Ovary (tissue), 3 donors: ENCODE results near the gene NDC1.

ENCODE experiments used
- POLR2A ChIP-seq: fragments of 450-650 bp; IDR thresholded peaks from one replicate; pipeline ENCODE4 v1.6.1; 2017; ENCODE audit warnings: antibody characterized with exemption, mild to moderate bottlenecking, moderate library complexity
- TF ChIP-seq, protein P1 (sequence below), 3 donors: fragments of 450-650 bp in 2 of 3; fragments of 200-600 bp in 1 of 3; IDR thresholded peaks; one replicate each; pipeline versions ENCODE4 v1.5.1 to v1.8.0; 2016 to 2022; ENCODE audit warnings: antibody characterized with exemption in 3 of 3, mild to moderate bottlenecking in 1 of 3
- donor health status: DM: no; HTN: no; CAD: no.

- TF ChIP-seq, protein P1, sequence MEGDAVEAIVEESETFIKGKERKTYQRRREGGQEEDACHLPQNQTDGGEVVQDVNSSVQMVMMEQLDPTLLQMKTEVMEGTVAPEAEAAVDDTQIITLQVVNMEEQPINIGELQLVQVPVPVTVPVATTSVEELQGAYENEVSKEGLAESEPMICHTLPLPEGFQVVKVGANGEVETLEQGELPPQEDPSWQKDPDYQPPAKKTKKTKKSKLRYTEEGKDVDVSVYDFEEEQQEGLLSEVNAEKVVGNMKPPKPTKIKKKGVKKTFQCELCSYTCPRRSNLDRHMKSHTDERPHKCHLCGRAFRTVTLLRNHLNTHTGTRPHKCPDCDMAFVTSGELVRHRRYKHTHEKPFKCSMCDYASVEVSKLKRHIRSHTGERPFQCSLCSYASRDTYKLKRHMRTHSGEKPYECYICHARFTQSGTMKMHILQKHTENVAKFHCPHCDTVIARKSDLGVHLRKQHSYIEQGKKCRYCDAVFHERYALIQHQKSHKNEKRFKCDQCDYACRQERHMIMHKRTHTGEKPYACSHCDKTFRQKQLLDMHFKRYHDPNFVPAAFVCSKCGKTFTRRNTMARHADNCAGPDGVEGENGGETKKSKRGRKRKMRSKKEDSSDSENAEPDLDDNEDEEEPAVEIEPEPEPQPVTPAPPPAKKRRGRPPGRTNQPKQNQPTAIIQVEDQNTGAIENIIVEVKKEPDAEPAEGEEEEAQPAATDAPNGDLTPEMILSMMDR (IDR thresholded peaks at IDR 0.05) = no peak
- TF ChIP-seq POLR2A = no peak
Measured at GRCh38 chr1:53837646-53837923, 511 bp downstream of the NDC1 start.
